Tibial artery (tissue), 4 donors: Measurements from ENCODE around the gene RNF145.

ENCODE experiments used
- DNase-seq, 2 donors: peaks; one replicate each; pipeline ENCODE4 v3.0.0-alpha.2; 2019
- H3K27ac ChIP-seq, 2 donors: fragments of 200-600 bp; sonication (generic) in 1 of 2; 1 replicate in 1 of 2; 2 replicates in 1 of 2; pipeline ENCODE4 v1.5.1; 2018 to 2019; ENCODE audit warnings: mild to moderate bottlenecking in 1 of 2
- H3K27me3 ChIP-seq, 2 donors: fragments of 200-600 bp; sonication (generic) in 1 of 2; one replicate each; pipeline versions ENCODE4 v1.5.1 to v1.6.0; 2016 to 2019
- H3K36me3 ChIP-seq, 3 donors: fragments of 200-600 bp; sonication (generic) in 2 of 3; one replicate each; pipeline ENCODE4 v1.5.1; 2016 to 2019; ENCODE audit warnings: mild to moderate bottlenecking in 2 of 3
- H3K4me1 ChIP-seq, 4 donors: fragments of 200-600 bp; sonication (generic) in 2 of 4; 1 replicate in 3 of 4; 2 replicates in 1 of 4; pipeline ENCODE4 v1.5.1; 2016 to 2019
- H3K4me3 ChIP-seq, 2 donors: fragments of 200-600 bp; sonication (generic) in 1 of 2; 1 replicate in 1 of 2; 2 replicates in 1 of 2; pipeline ENCODE4 v1.5.1; 2018 to 2019; ENCODE audit warnings: mild to moderate bottlenecking in 2 of 2
- H3K9me3 ChIP-seq, 3 donors: fragments of 200-600 bp; sonication (generic) in 1 of 3; one replicate each; pipeline ENCODE4 v1.5.1; 2016 to 2019
- intact Hi-C: fragments of 100-400 bp; cut with DNase I; formaldehyde crosslinking; loops from one replicate; pipeline ENCODE4 v1.15.0; 2023; ENCODE audit warnings: low total_unique reads
- TF ChIP-seq, protein P1 (sequence below), 2 experiments: fragments of 200-600 bp in 1 of 2; fragments of 450-650 bp in 1 of 2; IDR thresholded peaks; one replicate each; pipeline ENCODE4 v1.5.1; 2017 to 2019; ENCODE audit warnings: antibody characterized with exemption in 2 of 2, mild to moderate bottlenecking in 1 of 2, moderate library complexity in 1 of 2

Gene RNF145, protein sequence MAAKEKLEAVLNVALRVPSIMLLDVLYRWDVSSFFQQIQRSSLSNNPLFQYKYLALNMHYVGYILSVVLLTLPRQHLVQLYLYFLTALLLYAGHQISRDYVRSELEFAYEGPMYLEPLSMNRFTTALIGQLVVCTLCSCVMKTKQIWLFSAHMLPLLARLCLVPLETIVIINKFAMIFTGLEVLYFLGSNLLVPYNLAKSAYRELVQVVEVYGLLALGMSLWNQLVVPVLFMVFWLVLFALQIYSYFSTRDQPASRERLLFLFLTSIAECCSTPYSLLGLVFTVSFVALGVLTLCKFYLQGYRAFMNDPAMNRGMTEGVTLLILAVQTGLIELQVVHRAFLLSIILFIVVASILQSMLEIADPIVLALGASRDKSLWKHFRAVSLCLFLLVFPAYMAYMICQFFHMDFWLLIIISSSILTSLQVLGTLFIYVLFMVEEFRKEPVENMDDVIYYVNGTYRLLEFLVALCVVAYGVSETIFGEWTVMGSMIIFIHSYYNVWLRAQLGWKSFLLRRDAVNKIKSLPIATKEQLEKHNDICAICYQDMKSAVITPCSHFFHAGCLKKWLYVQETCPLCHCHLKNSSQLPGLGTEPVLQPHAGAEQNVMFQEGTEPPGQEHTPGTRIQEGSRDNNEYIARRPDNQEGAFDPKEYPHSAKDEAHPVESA

GRCh38 chr5:159209438-159210209 lies at the start of gene RNF145:
Gene RNF145 (minus strand): TSS chr5:159209553. CDS start chr5:159203617, 5,936 bp downstream.
- no peaks in the 10 kb centered on the region for H3K9me3 ChIP-seq
- H3K4me3 ChIP-seq = peak within 1 kb of the TSS; percentile 90 to 99
- H3K27me3 ChIP-seq = no peaks in the 10 kb centered on the region
- no peaks in the 10 kb centered on the region for H3K36me3 ChIP-seq
- TF ChIP-seq, protein P1, sequence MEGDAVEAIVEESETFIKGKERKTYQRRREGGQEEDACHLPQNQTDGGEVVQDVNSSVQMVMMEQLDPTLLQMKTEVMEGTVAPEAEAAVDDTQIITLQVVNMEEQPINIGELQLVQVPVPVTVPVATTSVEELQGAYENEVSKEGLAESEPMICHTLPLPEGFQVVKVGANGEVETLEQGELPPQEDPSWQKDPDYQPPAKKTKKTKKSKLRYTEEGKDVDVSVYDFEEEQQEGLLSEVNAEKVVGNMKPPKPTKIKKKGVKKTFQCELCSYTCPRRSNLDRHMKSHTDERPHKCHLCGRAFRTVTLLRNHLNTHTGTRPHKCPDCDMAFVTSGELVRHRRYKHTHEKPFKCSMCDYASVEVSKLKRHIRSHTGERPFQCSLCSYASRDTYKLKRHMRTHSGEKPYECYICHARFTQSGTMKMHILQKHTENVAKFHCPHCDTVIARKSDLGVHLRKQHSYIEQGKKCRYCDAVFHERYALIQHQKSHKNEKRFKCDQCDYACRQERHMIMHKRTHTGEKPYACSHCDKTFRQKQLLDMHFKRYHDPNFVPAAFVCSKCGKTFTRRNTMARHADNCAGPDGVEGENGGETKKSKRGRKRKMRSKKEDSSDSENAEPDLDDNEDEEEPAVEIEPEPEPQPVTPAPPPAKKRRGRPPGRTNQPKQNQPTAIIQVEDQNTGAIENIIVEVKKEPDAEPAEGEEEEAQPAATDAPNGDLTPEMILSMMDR (IDR thresholded peaks at IDR 0.05) = no peak
- intact Hi-C loops = loop anchor here (2.0 kb wide), 1 partner anchor 51 kb away; no protein-coding TSS in a partner anchor
- H3K4me1 ChIP-seq = peaks cover 0 to 31% (median 18%) of the 10 kb centered on the region in 4 donors
- H3K27ac ChIP-seq = peak within 1 kb of the TSS; percentile 89 to 96
- DNase-seq = peak; percentile 78 to 89

- TF ChIP-seq, protein P1 (IDR thresholded peaks at IDR 0.05) = no peak
- H3K4me3 ChIP-seq = no peak overlapping the region
- H3K27me3 ChIP-seq = peaks cover 0 to 21% of the 10 kb centered on the region in 2 donors
- no peaks in the 10 kb centered on the region for H3K9me3 ChIP-seq
- DNase-seq = no peak
- no peaks in the 10 kb centered on the region for H3K36me3 ChIP-seq
- intact Hi-C loops = no loop called here
- H3K4me1 ChIP-seq = peaks cover 0 to 3% (median 0%) of the 10 kb centered on the region in 4 donors
- H3K27ac ChIP-seq = no peak overlapping the region
Observed at GRCh38 chr5:159258361-159258760, 49.0 kb upstream of the RNF145 start.

- Histone ChIP-seq H3K4me3 (no peak overlapping the region), H3K4me1 (peaks cover 0 to 3% (median 0%) of the 10 kb centered on the region in 4 donors), H3K27me3 (peaks cover 0 to 21% of the 10 kb centered on the region in 2 donors), H3K9me3 (no peaks in the 10 kb centered on the region), H3K36me3 (no peaks in the 10 kb centered on the region), H3K27ac (no peak overlapping the region)
- intact Hi-C loops = no loop called here
- DNase-seq = no peak
- TF ChIP-seq, protein P1 (IDR thresholded peaks at IDR 0.05) = no peak
Observed at GRCh38 chr5:159257629-159258283, 48.4 kb upstream of the RNF145 start.

GRCh38 chr5:159257007-159257406 lies 47.7 kb upstream of the RNF145 start:
- no peak for DNase-seq
- intact Hi-C loops = no loop called here
- Histone ChIP-seq H3K9me3 (no peaks in the 10 kb centered on the region), H3K36me3 (no peaks in the 10 kb centered on the region), H3K4me3 (no peak overlapping the region), H3K27me3 (peaks cover 0 to 21% of the 10 kb centered on the region in 2 donors), H3K27ac (no peak overlapping the region), H3K4me1 (no peaks in the 10 kb centered on the region)
- TF ChIP-seq, protein P1 (IDR thresholded peaks at IDR 0.05) = no peak

- Histone ChIP-seq H3K9me3 (no peaks in the 10 kb centered on the region), H3K27ac (no peak overlapping the region), H3K4me1 (no peaks in the 10 kb centered on the region), H3K36me3 (no peaks in the 10 kb centered on the region), H3K27me3 (peaks cover 0 to 26% of the 10 kb centered on the region in 2 donors), H3K4me3 (no peak overlapping the region)
- no peak for DNase-seq
- TF ChIP-seq, protein P1 (IDR thresholded peaks at IDR 0.05) = no peak
- intact Hi-C loops = no loop called here
Observed at GRCh38 chr5:159252195-159252594, 42.8 kb upstream of the RNF145 start.
